ENCODE results near the gene TCF19.
"Not testable (repeated sequence)": the region's sequence is repeated elsewhere in the genome, so short reads cannot be mapped to it uniquely, and the experiment has no call there.

DNA sequence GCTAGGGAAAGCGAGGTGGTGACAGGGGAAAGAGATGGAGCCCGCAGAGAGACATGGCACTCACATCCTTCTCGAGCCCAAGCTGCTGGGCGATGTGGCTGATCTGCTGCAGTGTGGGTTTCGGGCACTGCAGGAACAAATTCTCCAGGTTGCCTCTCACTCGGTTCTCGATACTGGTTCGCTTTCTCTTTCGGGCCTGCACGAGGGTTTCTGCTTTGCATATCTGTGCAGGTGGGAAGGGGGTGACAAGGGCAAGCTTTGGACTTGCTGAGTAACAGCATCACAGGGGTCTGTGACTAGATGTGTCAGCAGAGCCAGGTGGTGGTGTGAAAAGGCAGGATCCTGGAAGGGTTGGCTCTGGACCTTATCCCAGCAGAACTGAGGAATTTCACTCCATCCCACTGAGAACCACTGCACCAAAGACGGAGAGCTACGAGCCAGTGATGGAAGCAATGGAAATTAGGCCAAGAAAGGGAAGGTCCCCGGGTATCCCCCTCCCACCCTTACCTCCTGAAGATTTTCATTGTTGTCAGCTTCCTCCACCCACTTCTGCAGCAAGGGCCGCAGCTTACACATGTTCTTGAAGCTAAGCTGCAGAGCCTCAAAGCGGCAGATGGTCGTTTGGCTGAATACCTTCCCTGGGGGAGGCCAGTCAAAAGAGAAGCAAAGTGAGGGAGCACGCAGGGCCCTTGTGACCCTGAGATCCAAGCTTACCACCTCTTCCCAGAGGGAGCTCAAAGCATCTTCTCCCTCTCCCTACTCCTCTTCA lies 6.9 kb downstream of the TCF19 start:
- not testable (repeated sequence) for TF ChIP-seq CTCF (IDR thresholded peaks at IDR 0.05; ENCODE audit: extremely low read depth in 1 of 2, insufficient read depth in 1 of 2, low read depth in 1 of 2, low read length in 2 of 2); JUN (IDR thresholded peaks at IDR 0.05; ENCODE audit: borderline replicate concordance, insufficient read depth, insufficient read length, low read depth); FOS (IDR thresholded peaks at IDR 0.05; ENCODE audit: borderline replicate concordance, insufficient read depth, low read length); POLR2AphosphoS5 (IDR thresholded peaks at IDR 0.05; ENCODE audit: insufficient read depth, low read depth, low read length); POLR2A (IDR thresholded peaks at IDR 0.05; ENCODE audit: low read depth, low read length)

Measured in endothelial cell of umbilical vein (primary cell).